Progenitor cell of endocrine pancreas (in vitro differentiated cells): ENCODE results near the gene H2AZ2. TPM values are rescaled to one million over a fixed set of nuclear protein-coding genes. Genes with fewer than 3 reads are reported as not detected.
"Not testable (repeated sequence)": the region's sequence is repeated elsewhere in the genome, so short reads cannot be mapped to it uniquely, and the experiment has no call there.

Experiments used
- DNase-seq: peaks from one replicate; pipeline ENCODE4 v3.0.0; 2021; ENCODE audit warnings: low spot score; ENCODE audit not compliant: unreplicated experiment
- H3K27ac Mint-ChIP-seq: 2 replicates; pipeline ENCODE4 v1.8.0; 2021; ENCODE audit warnings: mild to moderate bottlenecking, moderate library complexity, mixed read lengths
- H3K27me3 Mint-ChIP-seq: 2 replicates; pipeline ENCODE4 v1.8.0; 2021; ENCODE audit warnings: mixed read lengths
- H3K36me3 Mint-ChIP-seq: 2 replicates; pipeline ENCODE4 v1.8.0; 2022; ENCODE audit warnings: mixed read lengths; ENCODE audit not compliant: insufficient read depth
- H3K4me1 Mint-ChIP-seq: 2 replicates; pipeline ENCODE4 v1.8.0; 2021; ENCODE audit warnings: low read depth, mixed read lengths
- H3K4me3 Mint-ChIP-seq: 2 replicates; pipeline ENCODE4 v1.8.0; 2021; ENCODE audit warnings: low read depth, mild to moderate bottlenecking, moderate library complexity, mixed read lengths
- H3K9me3 Mint-ChIP-seq: 2 replicates; pipeline ENCODE4 v1.8.0; 2021; ENCODE audit warnings: low read depth, mixed read lengths
- CTCF ChIP-seq: fragments of 200-600 bp; sonication (generic); IDR thresholded peaks from one replicate; pipeline ENCODE4 v1.5.0; 2021; ENCODE audit warnings: antibody characterized with exemption, mild to moderate bottlenecking; ENCODE audit not compliant: unreplicated experiment
- total RNA-seq: library from RNA; stranded (reverse); gene quantifications from 2 replicates; pipeline ENCODE4 v1.2.1, GENCODE V29; 2021

H2AZ2 gene
- total RNA-seq, 1 donor from 2014 or later: 244 TPM

DNA sequence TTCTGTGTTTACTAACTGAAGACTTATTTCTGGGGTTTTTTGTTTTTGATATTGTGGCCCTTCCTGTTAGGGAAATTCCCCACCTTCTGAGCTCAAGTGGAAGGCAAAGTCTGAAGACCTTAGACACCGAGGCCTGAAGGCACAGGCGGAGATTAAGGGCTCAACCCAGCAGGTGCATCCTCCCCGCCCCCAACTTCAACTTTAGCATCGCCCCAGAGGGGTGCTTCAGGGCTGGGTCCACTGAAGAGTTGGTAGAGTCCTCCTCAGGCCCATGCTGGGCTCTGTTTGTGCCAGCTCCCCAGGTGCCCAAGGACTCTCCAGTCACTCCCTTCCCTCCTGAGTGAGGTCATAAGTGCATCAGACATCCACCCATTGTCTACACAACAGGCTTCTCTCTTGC lies 60.8 kb downstream of the H2AZ2 start:
- TF ChIP-seq CTCF: no peak
- Mint-ChIP-seq H3K27ac (no peak overlapping the region), H3K27me3 (no peaks in the 10 kb centered on the region), H3K36me3 (peaks cover 1% of the 10 kb centered on the region), H3K4me1 (peaks cover 2% of the 10 kb centered on the region), H3K4me3 (no peak overlapping the region), H3K9me3 (peaks cover 5% of the 10 kb centered on the region)
- no peak for DNase-seq

GRCh38 chr7:44785218-44785617 lies 62.7 kb downstream of the H2AZ2 start:
- not testable (repeated sequence) for H3K36me3 Mint-ChIP-seq, H3K4me1 Mint-ChIP-seq, H3K27me3 Mint-ChIP-seq, DNase-seq, H3K9me3 Mint-ChIP-seq, H3K27ac Mint-ChIP-seq, H3K4me3 Mint-ChIP-seq

DNA sequence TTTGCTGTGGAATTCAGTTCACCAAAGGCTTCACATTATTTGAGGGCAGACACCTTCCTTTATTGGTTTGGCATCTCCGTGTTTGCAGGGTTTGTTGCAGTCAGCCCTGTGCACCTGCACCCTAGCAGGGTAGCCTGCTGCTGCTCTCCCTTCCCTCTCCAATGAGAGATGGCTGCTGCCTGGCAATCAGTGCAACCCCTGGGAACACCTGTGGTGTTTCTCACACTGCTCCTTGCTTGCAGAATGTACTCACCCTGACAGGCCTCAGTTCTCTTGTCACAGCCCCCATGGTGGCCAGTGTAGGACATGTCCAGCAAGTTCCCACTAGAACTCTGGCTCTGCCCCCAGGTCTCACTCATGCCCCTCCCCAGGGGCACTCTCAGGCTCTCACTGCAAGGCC lies 63.5 kb downstream of the H2AZ2 start:
- TF ChIP-seq CTCF: no peak
- H3K36me3 Mint-ChIP-seq: peaks cover 1% of the 10 kb centered on the region
- DNase-seq: no peak
- no peak overlapping the region for H3K27ac Mint-ChIP-seq
- H3K27me3 Mint-ChIP-seq: no peaks in the 10 kb centered on the region
- H3K9me3 Mint-ChIP-seq: peaks cover 5% of the 10 kb centered on the region
- H3K4me3 Mint-ChIP-seq: no peak overlapping the region
- H3K4me1 Mint-ChIP-seq: peaks cover 2% of the 10 kb centered on the region

GRCh38 chr7:44783407-44783806 lies 64.5 kb downstream of the H2AZ2 start:
- Mint-ChIP-seq H3K4me3 (no peak overlapping the region), H3K27me3 (no peaks in the 10 kb centered on the region), H3K27ac (no peak overlapping the region), H3K9me3 (peaks cover 5% of the 10 kb centered on the region), H3K36me3 (peaks cover 1% of the 10 kb centered on the region), H3K4me1 (peaks cover 2% of the 10 kb centered on the region)
- no peak for DNase-seq
- TF ChIP-seq CTCF: no peak

DNA sequence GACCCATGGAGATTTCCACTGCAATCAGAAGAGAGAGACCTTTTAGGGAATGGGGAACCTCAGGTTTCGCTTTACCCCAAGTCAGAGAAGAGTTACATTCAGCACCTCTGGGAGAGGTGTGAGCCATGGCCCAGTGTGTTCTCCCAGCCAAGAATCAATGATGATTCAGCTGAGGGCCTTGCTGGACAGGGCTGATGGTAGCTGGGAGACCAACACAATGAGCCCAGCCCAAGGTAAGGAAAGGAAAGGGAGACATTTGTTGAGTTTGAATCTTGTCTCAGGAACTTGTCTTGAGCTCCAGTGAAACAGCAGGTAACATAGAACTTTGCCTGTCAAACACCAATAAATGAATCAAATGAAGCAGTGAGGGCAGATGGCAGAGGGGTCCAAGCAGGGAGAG lies 65.4 kb downstream of the H2AZ2 start:
- peaks cover 1% of the 10 kb centered on the region for H3K36me3 Mint-ChIP-seq
- no peak for DNase-seq
- H3K9me3 Mint-ChIP-seq: peaks cover 5% of the 10 kb centered on the region
- peaks cover 2% of the 10 kb centered on the region for H3K4me1 Mint-ChIP-seq
- TF ChIP-seq CTCF: no peak
- H3K27me3 Mint-ChIP-seq: no peaks in the 10 kb centered on the region
- no peak overlapping the region for H3K27ac Mint-ChIP-seq
- H3K4me3 Mint-ChIP-seq: no peak overlapping the region

Other genes with a start within 250 kb of the H2AZ2 start
- 93.5 and 105 TPM in 2 replicates for gene OGDH, start 241.5 kb downstream of the H2AZ2 start, total RNA-seq
- gene ZMIZ2, start 99.2 kb downstream of the H2AZ2 start, total RNA-seq: 217 and 222 TPM in 2 replicates
- gene PPIA, start 51.4 kb downstream of the H2AZ2 start, total RNA-seq: 1,323 and 1,353 TPM in 2 replicates
- gene PURB, start 37.4 kb upstream of the H2AZ2 start, total RNA-seq: 25.0 and 25.3 TPM in 2 replicates
- gene MYO1G, start 130.9 kb upstream of the H2AZ2 start, total RNA-seq: 0.53 and 0.67 TPM in 2 replicates
- 42.2 and 43.0 TPM in 2 replicates for gene CCM2, start 152.1 kb upstream of the H2AZ2 start, total RNA-seq
- gene NACAD, start 240.9 kb upstream of the H2AZ2 start, total RNA-seq: 10.1 and 11.7 TPM in 2 replicates